ENCODE results near the gene CBFB. TPM values are rescaled to one million over a fixed set of nuclear protein-coding genes. Genes with fewer than 3 reads are reported as not detected.
A peak's percentile ranks its signal among the peaks of the same experiment; 100 is the strongest.

Gene CBFB
- total and polyA plus RNA-seq, 9 of the 15 experiments (the other 6 are each of a cell fraction or from before 2014, with no cell fraction given), result 22.0 to 112 (median 66.5) TPM

GRCh38 chr16:67052399-67052798, 23.4 kb downstream of the CBFB start:
- TF ChIP-seq RBBP5 (IDR thresholded peaks at IDR 0.05; ENCODE audit: borderline replicate concordance, insufficient read depth, low read length, poor library complexity, severe bottlenecking) (no peak), SIN3B (IDR thresholded peaks at IDR 0.05; ENCODE audit: low read depth) (no peak), C11orf30 (IDR thresholded peaks at IDR 0.05; ENCODE audit: low read depth) (peak; percentile 44; the same call in 1 of the 2 replicates), STAT5B (CRISPR knock-in tag; IDR thresholded peaks at IDR 0.05) (no peak), ZNF316 (IDR thresholded peaks at IDR 0.05) (peak; percentile 74), MAFG (tag; conservative IDR thresholded peaks at IDR 0.05) (0 out of 2 replicates have a peak, but pooled peaks have one; percentile 18), RBM17 (IDR thresholded peaks at IDR 0.05; ENCODE audit: borderline replicate concordance, low read depth, low read length) (no peak), ZNF212 (CRISPR knock-in tag; IDR thresholded peaks at IDR 0.05) (no peak), ZBTB40 (IDR thresholded peaks at IDR 0.05) (no peak), ZBTB40 (CRISPR knock-in tag; IDR thresholded peaks at IDR 0.05) (no peak), ZNF398 (CRISPR knock-in tag; IDR thresholded peaks at IDR 0.05) (no peak)
- H3K27ac ChIP-seq (ENCODE audit: extremely low read depth, low read depth, low read length), result no peak overlapping the region
- ChIA-PET POLR2A (interaction anchor here (1.0 to 5.0 kb wide), 3 partner anchors 9 to 22 kb away, joined by 3 to 28 read pairs (median 8); no protein-coding TSS in a partner anchor), CTCF (ENCODE audit: low intra/inter-chr PET ratio) (no interaction called here)
- H3K4me3 ChIP-seq, result no peak overlapping the region
- in situ Hi-C loops (cut with MboI) (no loop called here), intact Hi-C loops (cut with micrococcal nuclease) (no loop called here)
- H3K27me3 ChIP-seq (ENCODE audit: control insufficient read depth in 2 of 2, insufficient read depth in 2 of 2, low read length in 2 of 2), result no peaks in the 10 kb centered on the region
- 73% methylated on average over 1 of the region's 1 CpG for whole genome bisulfite sequencing (ENCODE audit: insufficient coverage, low coverage, missing lambda C conversion rate)
- H3K9ac ChIP-seq (ENCODE audit: insufficient read depth in 1 of 2, low read depth in 2 of 2, low read length in 2 of 2), result no peak overlapping the region
- H3K4me1 ChIP-seq (replicated peaks in 1 of 2; ENCODE audit: control insufficient read depth in 2 of 2, insufficient read depth in 2 of 2, low read length in 2 of 2), result peaks cover 13% of the 10 kb centered on the region in 2 experiments
- H3K9me1 ChIP-seq (ENCODE audit: control insufficient read depth, insufficient read depth, low read length), result no peaks in the 10 kb centered on the region
- H3K36me3 ChIP-seq (ENCODE audit: control insufficient read depth, insufficient read depth, low read length), result peaks cover 24% of the 10 kb centered on the region
- BruUV-seq (replicated peaks), result no TSS peak
- no peak overlapping the region for H3K4me2 ChIP-seq (ENCODE audit: insufficient read depth, low read length)
- peaks cover 4% of the 10 kb centered on the region for H4K20me1 ChIP-seq (replicated peaks; ENCODE audit: control insufficient read depth, insufficient read depth, low read length)
- DNase-seq (ENCODE audit: extremely low read depth in 1 of 4, low spot score in 3 of 4) (no peak), FAIRE-seq (no peak), ATAC-seq (no peak)
- H3K9me3 ChIP-seq (replicated peaks; ENCODE audit: control insufficient read depth, insufficient read depth, low read depth, low read length), result no peaks in the 10 kb centered on the region
- H3K79me2 ChIP-seq (ENCODE audit: control insufficient read depth, insufficient read depth, low read length), result peaks cover 31% of the 10 kb centered on the region
- no peak overlapping the region for H2AFZ ChIP-seq (ENCODE audit: low read depth, low read length)
